Embryonic facial prominence (tissue), 1 donor: ENCODE measurements around the gene PNKD.

Experiments used
- DNase-seq: peaks from one replicate; pipeline ENCODE4 v3.0.0-alpha.2; 2016; ENCODE audit errors: extremely low spot score

Gene PNKD

DNA sequence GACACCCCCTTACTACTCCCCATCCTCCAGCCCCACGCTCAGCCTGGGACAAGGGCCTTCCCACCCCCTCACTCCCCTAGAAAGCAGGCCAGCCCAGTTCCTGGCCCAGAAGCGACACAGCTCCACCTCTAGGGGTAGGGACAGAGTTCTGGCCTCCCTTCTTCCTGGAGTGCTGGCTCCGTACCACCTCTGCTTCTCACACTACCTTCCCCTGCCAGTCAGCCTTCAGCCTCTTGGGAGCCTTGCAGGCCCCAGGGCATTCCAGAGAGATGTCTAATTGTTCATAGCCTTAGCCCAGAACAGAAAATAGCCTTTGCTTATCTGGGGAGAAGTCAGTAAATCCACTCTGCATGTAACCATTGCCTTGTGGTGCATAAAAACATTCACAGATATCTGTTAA, 73.3 kb downstream of the PNKD start:
- DNase-seq: no peak

DNA sequence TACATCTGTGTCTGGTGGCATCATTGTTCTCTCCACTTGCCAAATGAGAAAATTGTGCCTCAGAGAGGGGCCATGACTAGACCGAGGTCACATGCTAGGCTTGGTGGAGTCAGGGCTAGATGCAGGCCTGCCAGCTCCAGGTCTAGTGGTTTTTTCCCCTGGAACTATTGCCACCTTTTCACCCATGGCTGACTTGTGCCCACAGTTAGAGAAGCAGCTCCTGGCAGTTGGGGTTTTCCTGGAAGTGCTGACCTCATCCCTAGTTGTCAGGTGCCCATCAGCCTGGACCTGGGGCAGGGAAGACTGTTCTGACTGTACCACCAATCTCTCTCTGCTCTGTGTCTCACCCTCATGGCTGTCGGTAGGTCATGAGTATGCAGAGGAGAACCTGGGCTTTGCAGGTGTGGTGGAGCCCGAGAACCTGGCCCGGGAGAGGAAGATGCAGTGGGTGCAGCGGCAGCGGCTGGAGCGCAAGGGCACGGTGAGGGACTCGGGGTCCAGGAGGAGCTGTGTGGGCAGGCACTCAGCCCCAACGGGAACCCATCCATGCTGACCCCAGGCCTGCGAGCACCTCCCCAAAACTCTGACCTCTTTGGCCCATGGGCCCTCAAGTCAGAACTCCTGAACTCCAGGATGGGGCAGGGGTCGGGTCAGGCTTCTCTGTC, 73.9 kb downstream of the PNKD start:
- no peak for DNase-seq

DNA sequence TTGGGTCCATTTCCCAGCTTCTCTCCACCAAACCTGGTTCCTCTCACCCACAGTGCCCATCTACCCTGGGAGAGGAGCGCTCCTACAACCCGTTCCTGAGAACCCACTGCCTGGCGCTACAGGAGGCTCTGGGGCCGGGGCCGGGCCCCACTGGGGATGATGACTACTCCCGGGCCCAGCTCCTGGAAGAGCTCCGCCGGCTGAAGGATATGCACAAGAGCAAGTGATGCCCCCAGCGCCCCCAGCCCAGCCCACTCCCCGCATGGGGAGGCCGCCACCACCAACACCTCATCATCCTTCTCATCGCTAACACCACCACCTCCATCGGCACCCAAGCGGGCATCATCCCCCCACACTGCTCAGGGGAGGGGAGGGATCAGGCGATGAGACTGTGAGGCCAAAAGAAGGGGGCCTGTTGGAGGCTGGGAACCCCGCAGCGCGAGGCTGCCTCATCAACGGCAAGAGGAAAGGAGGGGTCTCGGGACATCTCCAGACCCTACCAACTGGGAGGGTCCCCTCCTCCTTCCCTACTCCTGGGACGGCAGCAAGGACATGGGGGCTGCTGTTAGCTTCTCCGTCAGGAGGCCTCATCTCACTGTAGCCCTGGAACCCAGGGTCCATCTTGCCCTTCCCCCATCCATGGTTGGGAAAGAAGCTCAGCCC, 74.6 kb downstream of the PNKD start:
- no peak for DNase-seq

DNA sequence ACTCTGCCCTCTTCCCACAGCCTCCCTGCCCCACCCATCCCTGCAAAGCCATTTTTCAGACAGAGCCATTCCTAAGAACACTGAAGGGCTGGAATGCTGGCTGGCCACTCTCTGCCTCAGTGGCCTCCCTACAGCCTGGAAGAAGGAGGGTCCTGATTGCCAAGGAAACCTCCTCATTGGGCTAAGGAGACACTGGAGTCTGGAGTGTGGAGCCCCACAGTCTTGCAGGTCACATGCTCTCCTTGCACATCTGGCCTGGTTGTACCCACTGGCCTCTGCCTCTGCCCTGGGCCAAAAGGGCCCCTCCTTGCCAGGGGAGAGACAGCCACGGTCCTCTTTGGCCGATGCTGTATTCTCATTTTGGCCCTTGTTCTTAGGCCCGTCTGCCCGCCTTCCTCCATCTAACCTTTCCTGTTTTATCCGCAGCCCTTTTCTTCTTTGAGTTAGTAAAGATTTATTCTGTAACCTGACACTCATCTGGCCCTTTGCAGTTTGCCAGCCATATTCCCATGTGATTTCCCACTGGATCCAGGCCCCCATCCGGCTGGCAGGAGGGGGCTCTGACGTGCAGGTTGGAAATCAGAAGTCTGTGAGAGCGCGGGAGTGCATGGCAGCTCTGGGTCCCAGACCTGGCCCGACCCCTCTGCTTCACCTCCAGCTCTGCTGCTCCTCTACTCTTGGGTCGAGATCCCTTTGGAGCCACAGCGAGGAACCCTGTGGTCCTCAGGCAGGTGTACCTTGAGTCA, 75.3 kb downstream of the PNKD start:
- DNase-seq: no peak

DNA sequence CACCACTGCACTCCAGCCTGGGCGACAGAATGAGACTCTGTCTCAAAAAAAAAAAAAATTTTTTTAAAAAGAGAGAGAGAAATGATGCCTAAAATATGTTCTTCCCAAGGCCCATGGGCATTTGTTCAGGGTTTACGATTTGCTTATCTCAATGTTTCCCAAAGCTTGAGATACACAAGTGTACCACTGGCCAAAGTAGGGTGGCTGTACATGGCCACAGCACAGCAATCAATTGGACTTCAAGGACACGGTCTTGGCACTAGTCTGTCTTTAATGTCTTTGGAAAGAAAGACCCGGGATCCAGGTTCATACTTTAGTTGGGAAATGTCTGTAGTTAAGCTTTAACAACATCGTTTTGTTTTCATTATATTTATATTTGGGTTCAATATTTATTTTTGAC, 76.9 kb downstream of the PNKD start:
- no peak for DNase-seq

DNA sequence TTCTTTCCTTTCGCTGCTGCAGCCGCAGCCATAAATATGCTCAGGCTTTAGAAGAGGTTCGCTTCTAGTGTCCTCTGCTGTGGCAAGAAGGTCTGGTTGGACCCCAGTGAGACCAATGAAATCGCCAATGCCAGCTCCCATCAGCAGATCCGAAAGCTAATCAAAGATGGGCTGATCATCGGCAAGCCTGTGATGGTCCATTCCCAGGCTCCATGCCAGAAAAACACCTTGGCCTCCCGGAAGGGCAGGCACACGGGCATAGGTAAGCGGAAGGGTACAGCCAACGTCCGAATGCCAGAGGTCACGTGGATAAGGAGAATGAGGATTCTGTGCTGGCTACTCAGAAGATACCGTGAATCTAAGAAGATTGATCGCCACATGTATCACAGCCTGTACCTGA, 83.7 kb downstream of the PNKD start:
- DNase-seq: no peak

DNA sequence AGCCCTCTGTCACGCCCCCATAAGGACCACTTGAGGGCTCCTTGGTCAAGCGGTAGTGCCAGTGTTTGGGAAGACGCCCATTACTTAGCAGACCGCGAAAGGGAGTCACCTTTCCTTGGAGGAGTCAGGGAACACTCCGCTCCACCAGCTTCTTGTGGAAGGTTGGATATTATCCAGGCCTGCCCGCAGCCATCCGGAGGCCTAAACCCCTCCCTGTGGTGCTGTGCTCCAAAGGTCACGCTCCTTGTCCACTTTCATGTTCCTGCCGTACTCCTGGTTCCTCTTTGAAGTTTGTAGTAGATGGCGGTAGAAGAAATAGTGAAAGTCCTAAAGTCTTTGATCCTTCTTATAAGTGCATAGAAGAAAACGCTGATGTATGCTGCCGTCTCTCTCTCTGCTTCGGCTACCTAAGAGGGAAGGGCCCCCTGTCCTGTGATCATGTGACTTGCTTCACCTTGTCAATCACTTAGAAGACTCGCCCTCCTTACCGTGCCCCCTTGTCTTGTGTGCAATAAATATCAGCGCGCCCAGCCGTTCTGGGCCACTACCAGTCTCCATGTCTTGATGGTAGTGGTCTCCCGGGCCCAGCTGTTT, 84.6 kb downstream of the PNKD start:
- DNase-seq: no peak

DNA sequence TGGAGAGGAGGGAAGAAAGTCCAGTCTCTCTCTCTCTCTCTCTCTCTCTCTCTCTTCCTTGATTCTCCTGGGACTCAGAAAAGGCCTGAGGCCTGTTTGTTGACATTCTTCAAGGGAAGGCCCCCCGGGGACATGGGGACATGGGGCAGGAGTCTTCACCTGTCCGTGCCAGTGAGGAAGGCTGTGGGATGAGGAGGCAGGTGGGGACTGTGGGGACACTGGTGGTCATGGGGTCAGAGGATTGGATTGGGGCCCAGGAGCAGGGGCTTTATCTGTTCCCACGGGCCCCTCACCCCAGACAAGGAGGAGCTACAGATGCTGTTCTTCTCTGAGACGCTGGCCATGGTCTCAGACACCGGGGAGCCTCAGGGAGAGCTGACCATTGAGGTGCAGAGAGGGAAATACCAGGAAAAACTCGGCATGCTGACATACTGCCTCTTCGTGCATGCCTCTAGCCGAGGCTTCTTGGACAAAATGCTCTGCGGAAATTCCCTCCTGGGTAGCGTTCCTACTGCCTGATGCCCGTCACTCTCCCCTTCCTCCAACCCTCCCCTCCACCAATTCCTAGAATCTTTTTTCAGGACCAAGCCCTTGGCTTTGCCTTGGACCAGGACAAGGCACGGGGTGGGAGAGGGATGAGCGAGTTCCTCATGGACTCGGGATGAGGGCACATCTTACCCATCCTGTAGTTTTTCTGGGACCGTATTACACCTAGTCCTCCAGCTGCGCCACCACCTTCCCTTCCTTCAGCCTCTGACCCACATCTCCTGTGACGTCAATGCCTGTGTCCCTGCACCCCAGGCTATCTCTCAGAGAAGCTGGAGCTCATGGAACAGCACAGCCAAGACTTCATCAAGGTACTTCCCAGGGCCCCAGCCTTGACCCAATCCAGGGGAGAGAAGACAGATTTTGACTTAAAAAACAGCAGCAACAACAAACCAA, 87.2 kb downstream of the PNKD start:
- DNase-seq: no peak

DNA sequence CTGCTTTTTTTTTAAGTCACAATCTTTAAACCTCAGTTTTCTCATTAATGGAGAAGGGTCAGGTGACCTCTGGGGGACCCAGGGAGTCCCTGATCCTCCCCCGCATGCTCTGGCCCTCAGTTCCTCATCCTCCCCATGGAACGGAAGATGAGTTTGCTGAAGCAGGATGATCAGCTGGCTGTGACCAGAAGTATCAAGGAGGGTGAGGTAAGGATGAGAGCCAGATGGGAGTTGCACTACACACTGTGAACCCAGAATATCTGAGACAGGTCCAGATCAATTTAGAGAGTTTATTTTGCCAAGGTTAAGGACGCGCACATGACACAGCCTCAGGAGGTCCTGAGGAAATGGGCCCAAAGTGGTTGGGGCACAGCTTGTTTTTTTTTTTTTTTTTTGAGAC, 90.1 kb downstream of the PNKD start:
- no peak for DNase-seq

DNA sequence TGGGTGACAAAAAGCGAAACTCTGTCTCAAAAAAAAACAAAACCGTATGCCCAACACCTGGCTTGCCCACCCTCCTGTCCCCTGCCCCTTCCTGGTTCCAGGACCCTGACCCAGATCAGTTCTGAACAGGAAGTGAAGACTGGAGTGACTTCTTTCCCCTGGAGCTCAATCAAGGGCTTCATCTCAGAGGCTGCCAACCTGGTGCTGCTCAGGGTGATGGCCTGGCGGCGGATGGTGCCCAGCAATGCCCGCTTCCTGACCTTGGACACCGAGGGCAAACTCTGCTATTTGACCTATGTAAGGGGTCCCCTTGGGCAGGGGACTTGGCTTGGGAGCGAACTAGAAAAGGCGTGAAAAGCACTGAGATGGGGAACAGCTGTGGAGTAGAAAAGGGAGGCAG, 92.3 kb downstream of the PNKD start:
- DNase-seq: no peak

DNA sequence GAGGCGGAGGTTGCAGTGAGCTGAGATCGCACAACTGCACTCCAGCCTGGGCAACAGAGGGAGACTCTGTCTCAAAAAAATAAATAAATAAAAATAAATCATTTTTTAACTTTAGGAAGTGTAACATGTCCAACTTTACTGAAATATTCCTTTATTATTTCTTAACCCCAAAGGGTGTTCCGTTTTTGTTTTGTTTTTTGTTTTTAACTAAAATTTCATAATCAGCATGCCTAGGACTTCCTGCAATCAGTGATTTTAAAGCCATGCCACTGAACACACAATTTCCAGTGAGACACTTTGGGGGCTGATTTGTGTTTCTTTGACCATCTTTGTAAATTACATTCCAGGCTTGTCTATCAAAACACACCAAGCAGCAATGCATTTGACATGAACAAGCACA, 93.4 kb downstream of the PNKD start:
- no peak for DNase-seq

DNA sequence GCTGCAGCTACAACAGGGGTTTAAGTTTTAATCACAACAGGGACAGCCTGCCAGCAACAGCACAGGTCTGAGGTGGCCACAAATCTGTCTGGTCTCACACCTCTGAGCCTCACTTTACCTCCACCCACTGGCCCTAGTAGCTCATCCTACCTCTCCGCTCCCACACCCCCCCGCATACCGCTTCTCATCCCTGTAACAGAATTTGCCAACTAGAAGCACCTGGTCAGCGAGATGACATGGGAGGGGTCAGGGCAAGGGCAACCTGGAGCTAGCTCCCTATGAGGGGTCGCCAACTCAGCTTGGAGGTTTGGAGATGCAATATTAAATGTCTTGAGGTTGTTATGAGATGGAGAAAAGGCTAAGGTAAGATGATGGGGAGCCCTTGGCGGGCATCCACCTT, 93.9 kb downstream of the PNKD start:
- no peak for DNase-seq

DNA sequence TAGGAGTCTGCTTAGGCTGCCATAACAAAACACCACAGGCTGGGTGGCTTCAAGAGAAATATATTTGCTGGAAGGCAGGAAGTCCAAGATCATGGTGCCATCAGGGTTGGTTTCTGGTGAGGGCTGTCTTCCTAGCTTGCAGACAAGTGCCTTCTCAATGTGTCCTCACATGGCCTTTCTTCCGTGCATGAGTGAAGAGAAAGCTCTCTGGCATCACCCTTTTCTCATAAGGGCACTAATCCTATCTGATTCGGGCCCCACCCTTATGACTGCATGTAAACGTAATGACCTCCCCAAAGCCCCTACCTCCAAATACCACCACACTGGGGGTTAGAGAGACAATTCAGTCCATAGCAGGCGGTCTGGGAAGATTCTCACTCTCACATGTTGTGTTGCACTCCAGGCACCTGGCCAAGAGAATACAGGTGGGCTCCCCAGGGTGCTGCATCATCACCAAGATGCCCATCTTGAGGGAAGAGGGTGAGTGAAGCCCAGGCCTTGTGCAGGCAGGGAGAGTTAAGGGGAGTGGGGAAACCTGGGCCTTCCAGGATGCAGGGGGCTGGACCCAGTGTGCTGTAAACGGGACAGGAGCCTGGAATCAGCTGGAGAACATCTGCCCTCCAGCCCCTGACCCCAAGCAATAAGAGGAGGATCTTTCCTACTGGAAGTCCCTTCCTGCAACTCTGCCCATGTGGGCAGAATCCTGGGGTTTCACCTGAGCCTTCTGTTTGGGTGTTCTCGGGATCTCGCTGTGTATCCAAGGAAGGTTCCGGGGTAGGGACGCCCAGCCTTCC, 96.5 kb downstream of the PNKD start:
- DNase-seq: no peak

DNA sequence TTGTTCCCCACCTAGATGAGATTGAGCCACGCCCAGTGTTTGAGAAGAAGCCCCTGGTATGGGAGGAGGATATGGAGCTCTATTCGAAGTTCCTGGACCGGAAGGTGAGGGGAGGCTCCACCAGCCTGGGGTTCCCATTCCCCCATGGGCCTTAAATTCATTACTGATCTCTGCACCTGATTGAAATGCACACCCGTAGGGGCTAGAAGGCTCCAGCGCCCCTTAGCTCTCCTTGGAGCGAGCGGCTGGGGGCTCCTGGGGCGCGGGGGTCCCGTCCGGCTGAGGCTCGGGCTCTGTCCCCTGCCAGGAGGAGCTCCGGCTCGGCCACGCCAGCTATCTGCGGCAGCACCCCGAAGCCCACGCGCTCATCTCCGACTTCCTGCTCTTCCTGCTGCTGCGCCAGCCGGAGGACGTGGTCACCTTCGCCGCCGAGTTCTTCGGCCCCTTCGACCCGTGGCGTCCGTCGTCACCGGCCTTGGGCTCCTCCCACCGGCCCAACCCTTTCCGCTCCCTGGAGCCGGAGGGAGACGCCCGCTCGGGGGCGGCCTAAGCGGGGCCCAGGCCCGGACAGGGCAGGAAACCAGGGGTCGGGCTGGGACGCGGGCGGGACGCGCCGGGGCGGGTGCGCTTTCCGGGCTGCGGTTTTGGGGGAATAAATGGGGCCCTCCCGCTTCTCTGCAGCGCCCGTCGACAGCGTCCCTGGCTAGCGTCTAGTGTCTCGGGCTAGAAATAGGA, 97.3 kb downstream of the PNKD start:
- DNase-seq: no peak

DNA sequence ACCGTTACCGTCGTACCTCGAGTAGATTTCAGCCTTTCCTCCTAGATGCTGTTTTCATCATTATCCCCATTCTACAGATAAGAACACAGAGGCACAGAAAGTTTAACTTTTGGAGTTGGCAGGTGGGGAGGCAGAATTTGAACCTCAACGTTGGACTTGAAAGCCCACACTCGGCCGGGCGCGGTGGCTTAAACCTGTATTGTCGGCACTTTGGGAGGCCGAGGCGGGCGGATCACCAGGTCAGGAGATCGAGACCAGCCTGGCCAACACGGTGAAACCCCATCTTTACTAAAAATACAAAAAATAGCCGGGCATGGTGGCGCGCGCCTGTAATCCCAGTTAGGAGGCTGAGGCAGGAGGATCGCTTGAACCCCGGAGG, 97.8 kb downstream of the PNKD start:
- DNase-seq: no peak

DNA sequence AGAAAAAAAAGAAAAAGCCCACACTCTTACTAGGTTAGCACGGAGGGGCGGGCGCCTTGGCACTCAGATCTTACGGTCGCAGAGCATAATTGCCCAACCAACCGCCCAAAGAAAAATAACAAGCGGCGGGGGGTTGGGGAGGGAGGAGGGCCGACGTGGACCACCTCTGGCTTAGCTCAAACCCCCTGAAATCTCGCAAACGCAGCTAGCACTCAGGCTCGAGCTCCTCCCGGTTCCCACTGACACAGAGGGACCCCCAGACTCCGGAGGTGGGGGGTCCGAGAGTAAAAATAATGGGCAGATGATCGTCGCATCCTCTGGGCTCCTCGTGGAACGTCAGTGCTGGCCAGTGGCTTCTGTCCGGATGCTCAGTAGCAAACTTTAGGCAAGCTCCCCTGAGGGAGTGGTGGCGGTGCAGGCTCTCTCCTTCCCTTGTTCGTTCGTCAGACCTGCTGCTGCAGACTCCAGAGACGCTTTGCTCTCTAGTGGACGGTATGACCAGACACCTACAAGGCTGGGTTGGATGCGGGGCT, 98.4 kb downstream of the PNKD start:
- no peak for DNase-seq

DNA sequence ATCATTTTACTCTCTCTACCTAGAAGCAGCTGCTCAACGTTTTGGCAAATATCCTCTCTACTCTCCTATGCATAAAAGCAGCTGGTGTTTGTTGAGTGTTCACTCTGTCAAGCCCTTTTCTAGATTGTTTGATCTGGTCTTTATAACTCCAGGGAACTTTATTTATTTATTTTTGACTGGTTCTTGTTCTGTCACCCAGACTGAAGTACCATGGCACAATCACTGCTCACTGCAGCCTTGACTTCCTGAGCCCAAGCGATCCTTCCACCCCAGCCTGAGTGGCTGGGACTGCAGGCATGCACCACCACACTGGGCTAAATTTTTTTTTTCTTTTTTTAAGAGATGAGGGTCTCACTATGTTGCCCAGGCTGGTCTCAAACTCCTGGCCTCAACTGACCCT, 99.0 kb downstream of the PNKD start:
- DNase-seq: no peak

DNA sequence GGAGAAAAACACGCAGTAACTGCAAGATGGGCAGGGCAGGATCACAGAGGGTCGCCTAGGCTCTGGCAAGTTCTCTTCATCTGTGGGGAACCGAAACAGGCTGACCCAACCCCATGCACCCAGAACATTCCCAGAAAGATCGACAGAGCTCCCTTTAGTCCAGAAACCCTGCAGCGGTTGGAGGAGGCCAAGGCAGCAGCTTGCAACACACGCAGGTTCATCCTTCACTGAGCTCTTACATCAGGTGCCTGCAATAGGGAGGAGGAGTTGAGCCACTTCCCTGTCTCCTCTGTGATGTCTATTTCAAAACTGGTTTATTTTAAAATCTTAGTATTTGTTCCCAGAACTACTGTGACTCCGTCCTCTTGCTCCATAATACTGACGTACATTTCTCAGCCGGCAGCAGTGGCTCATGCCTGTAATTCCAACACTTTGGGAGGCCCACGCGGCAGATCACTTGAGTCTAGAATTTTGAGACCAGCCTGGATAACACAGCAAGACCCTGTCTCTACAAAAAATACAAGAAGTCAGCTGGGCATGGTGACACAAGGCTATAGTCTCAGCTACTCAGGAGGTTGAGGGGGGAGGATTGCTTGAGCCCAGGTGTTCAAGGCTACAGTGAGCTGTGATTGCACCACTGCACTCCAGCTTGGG, 100.2 kb downstream of the PNKD start:
- DNase-seq: no peak

DNA sequence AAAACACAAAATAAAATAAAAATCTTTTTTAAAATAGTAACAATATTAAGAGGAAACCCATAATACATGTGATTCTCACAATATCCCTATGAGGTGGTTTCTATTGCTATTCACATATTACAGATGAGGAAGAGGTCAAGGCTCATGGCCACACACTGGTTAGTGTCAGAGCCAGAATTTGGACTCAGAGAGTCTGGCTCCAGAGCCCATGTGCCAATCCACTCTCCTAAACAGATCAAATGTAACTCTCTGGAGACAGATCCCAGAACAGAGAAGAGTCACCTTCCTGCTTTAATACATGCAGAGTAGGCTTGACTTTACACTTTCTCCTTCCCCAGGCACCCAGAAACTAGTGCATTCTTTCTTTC, 101.6 kb downstream of the PNKD start:
- no peak for DNase-seq

DNA sequence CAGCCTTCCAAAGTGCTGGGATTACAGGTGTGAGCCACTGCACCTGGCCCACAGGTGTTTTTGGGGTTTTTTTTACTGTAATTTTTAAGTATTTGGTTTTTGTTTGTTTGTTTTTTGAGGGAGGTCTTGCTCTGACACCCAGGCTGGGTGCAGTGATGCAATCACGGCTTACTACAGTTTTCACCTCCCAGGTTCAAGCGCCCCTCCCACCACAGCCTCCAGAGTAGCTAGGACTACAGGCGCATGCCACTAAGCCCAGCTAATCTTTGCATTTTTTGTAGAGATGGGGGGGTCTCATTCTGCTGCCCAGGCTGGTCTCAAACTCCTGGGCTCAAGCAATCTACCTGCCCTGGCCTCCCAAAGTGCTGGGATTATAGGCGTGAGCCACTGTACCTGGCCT, 104.5 kb downstream of the PNKD start:
- DNase-seq: no peak
